A549 (cell line): ENCODE data around the gene EIF2S3B. TPM values are rescaled to one million over a fixed set of nuclear protein-coding genes. Genes with fewer than 3 reads are reported as not detected.
A peak's percentile ranks its signal among the peaks of the same experiment; 100 is the strongest.

Experiments used
- ATAC-seq, 2 experiments: fragments of 200-7000 bp in 1 of 2; fragments of >200 bp in 1 of 2; cut with Nextera tagmentation in 1 of 2; cut with Tn5 transposase in 1 of 2; 3 replicates each; pipeline versions ENCODE4 v1.8.0 to v1.9.1; 2018 to 2020; ENCODE audit warnings: mild to moderate bottlenecking in 1 of 2, moderate library complexity in 1 of 2
- CTCF ChIA-PET: fragments of 300-600 bp; sonication (Branson Sonifier 250); formaldehyde crosslinking; extraction: SDS; loops from one replicate; lab custom pipeline; 2021; ENCODE audit warnings: antibody characterized with exemption, inconsistent platforms; lab: Yijun Ruan, JAX
- POLR2A ChIA-PET: fragments of 350-600 bp; formaldehyde crosslinking; extraction: SDS; loops from one replicate; lab custom pipeline; 2021; ENCODE audit warnings: antibody characterized with exemption, inconsistent platforms; lab: Yijun Ruan, JAX
- DNase-seq, 2 experiments: peaks; one replicate each; pipeline versions ENCODE4 v3.0.0 to v3.0.0-alpha.2; 2011 to 2016; ENCODE audit warnings: low read depth in 1 of 2, low spot score in 1 of 2
- FAIRE-seq: peaks from 2 replicates; lab custom pipeline; 2011; peaks lifted over from hg19 to GRCh38; lab: Jason Lieb, UNC
- H3K27ac ChIP-seq, 2 experiments: fragments of >200 bp; sonication (Bioruptor Twin); formaldehyde crosslinking; 3 replicates each; pipeline ENCODE4 v1.5.1; 2016 to 2017
- H3K4me1 ChIP-seq: fragments of >200 bp; sonication (Bioruptor Twin); formaldehyde crosslinking; 3 replicates; pipeline ENCODE4 v1.6.1; 2016
- H3K4me2 ChIP-seq: fragments of >200 bp; sonication (Bioruptor Twin); formaldehyde crosslinking; 3 replicates; pipeline ENCODE4 v1.6.1; 2016
- H3K4me3 ChIP-seq: fragments of >200 bp; sonication (Bioruptor Twin); formaldehyde crosslinking; 3 replicates; pipeline ENCODE4 v1.5.1; 2016
- H3K9me3 ChIP-seq: fragments of >200 bp; sonication (Bioruptor Twin); formaldehyde crosslinking; 3 replicates; pipeline ENCODE4 v1.6.1; 2016
- CBX2 ChIP-seq: fragments of 200-600 bp; sonication (generic); IDR thresholded peaks from 2 replicates; pipeline ENCODE4 v1.6.1; 2016; ENCODE audit warnings: low read depth, mild to moderate bottlenecking, borderline replicate concordance
- CHD2 ChIP-seq: fragments of 150-350 bp; IDR thresholded peaks from 2 replicates; pipeline ENCODE4 v1.6.1; 2014; ENCODE audit warnings: low read length; ENCODE audit not compliant: partially characterized antibody
- CHD4 ChIP-seq: fragments of 200-600 bp; sonication (generic); IDR thresholded peaks from 2 replicates; pipeline ENCODE4 v1.6.1; 2016; ENCODE audit warnings: antibody characterized with exemption, mild to moderate bottlenecking, borderline replicate concordance
- EHF ChIP-seq: fragments of 250-450 bp; sonication (Bioruptor Pico); IDR thresholded peaks from 2 replicates; pipeline ENCODE4 v1.5.0; 2020; ENCODE audit warnings: mild to moderate bottlenecking
- FOSL2 ChIP-seq, 2 experiments: fragments of 450-650 bp in 1 of 2; fragments of >200 bp in 1 of 2; sonication (Bioruptor Twin) in 1 of 2; formaldehyde crosslinking; IDR thresholded peaks; 2 replicates each; pipeline versions ENCODE4 v1.5.0 to v1.6.1; 2016 to 2020; ENCODE audit warnings: mild to moderate bottlenecking in 1 of 2, moderate library complexity in 1 of 2
- FOXS1 ChIP-seq: fragments of 250-450 bp; sonication (Bioruptor Pico); IDR thresholded peaks from 2 replicates; pipeline ENCODE4 v1.5.0; 2020; ENCODE audit warnings: mild to moderate bottlenecking, moderate library complexity
- JUNB ChIP-seq: fragments of >200 bp; sonication (Bioruptor Twin); formaldehyde crosslinking; IDR thresholded peaks from 2 replicates; pipeline ENCODE4 v1.6.1; 2016
- KDM1A ChIP-seq: fragments of 200-600 bp; sonication (generic); IDR thresholded peaks from 2 replicates; pipeline ENCODE4 v1.6.1; 2016; ENCODE audit warnings: low read depth, mild to moderate bottlenecking
- MAZ ChIP-seq: fragments of 150-350 bp; IDR thresholded peaks from 2 replicates; pipeline ENCODE4 v1.6.1; 2014; ENCODE audit warnings: antibody characterized with exemption, low read depth, low read length, borderline replicate concordance
- NPAS2 ChIP-seq: fragments of 250-450 bp; sonication (Bioruptor Pico); IDR thresholded peaks from 2 replicates; pipeline ENCODE4 v1.8.0; 2022; ENCODE audit warnings: mild to moderate bottlenecking, moderate library complexity, borderline replicate concordance
- PHF8 ChIP-seq: fragments of 200-600 bp; sonication (generic); IDR thresholded peaks from 2 replicates; pipeline ENCODE4 v1.6.1; 2016; ENCODE audit warnings: low read depth, mild to moderate bottlenecking, antibody characterized with exemption, moderate library complexity, borderline replicate concordance
- RARB ChIP-seq: fragments of 250-450 bp; sonication (Bioruptor Pico); IDR thresholded peaks from 2 replicates; pipeline ENCODE4 v1.8.0; 2021; ENCODE audit warnings: mild to moderate bottlenecking, moderate library complexity
- RFX5 ChIP-seq: fragments of 450-650 bp; IDR thresholded peaks from 2 replicates; pipeline ENCODE4 v1.7.1; 2014; ENCODE audit warnings: antibody characterized with exemption, mild to moderate bottlenecking, moderate library complexity
- RNF2 ChIP-seq: fragments of 200-600 bp; sonication (generic); IDR thresholded peaks from 2 replicates; pipeline ENCODE4 v1.6.1; 2016; ENCODE audit warnings: low read depth, mild to moderate bottlenecking, antibody characterized with exemption, moderate library complexity, borderline replicate concordance
- SREBF2 ChIP-seq: fragments of 450-650 bp; IDR thresholded peaks from 2 replicates; pipeline ENCODE4 v1.6.1; 2014; ENCODE audit warnings: mild to moderate bottlenecking, moderate library complexity
- TFCP2L1 ChIP-seq: fragments of 250-450 bp; sonication (Bioruptor Pico); IDR thresholded peaks from 2 replicates; pipeline ENCODE4 v1.5.0; 2021; ENCODE audit warnings: mild to moderate bottlenecking
- ZC3H11A ChIP-seq: fragments of 450-650 bp; IDR thresholded peaks from 2 replicates; pipeline ENCODE4 v1.6.1; 2014; ENCODE audit warnings: antibody characterized with exemption, mild to moderate bottlenecking
- ZNF302 ChIP-seq: fragments of 250-450 bp; sonication (Bioruptor Pico); IDR thresholded peaks from 2 replicates; pipeline ENCODE4 v1.9.0; 2021; ENCODE audit warnings: inconsistent platforms, mild to moderate bottlenecking, moderate library complexity
- ZSCAN20 ChIP-seq: fragments of 250-450 bp; sonication (Bioruptor Pico); IDR thresholded peaks from 2 replicates; pipeline ENCODE4 v1.8.0; 2022; ENCODE audit warnings: mild to moderate bottlenecking, moderate library complexity
- whole genome bisulfite sequencing: methylation state at CpG from one replicate; pipeline ENCODE4 v1.1.6; 2017; ENCODE audit errors: missing lambda C conversion rate; 5-methylcytosine and 5-hydroxymethylcytosine counted together
- polyA plus RNA-seq, 4 experiments: library from polyadenylated mRNA; depleted of rRNA in 3 of 4; stranded (reverse); fragments of >200 nt; fragmentation: RNase III in 1 of 4; extraction: RNeasy Plus Mini Kit Qiagen cat#74134 plus additional on column Dnase treatment in 1 of 4; gene quantifications; 2 replicates in 3 of 4; 3 replicates in 1 of 4; pipeline ENCODE4 v1.2.3, GENCODE V29; 2011 to 2017
- TF ChIP-seq, protein P1 (sequence below): fragments of 450-650 bp; IDR thresholded peaks from 2 replicates; pipeline ENCODE4 v1.6.1; 2014; ENCODE audit warnings: antibody characterized with exemption
- TF ChIP-seq, protein P2 (sequence below): fragments of >200 bp; sonication (Bioruptor Twin); formaldehyde crosslinking; IDR thresholded peaks from 2 replicates; pipeline ENCODE4 v1.6.1; 2016
- TF ChIP-seq, protein P3 (sequence below): fragments of 250-450 bp; sonication (Bioruptor Pico); IDR thresholded peaks from 2 replicates; pipeline ENCODE4 v1.5.0; 2020; ENCODE audit warnings: low read depth, mild to moderate bottlenecking, moderate library complexity
- TF ChIP-seq, protein P4 (sequence below): fragments of 150-350 bp; IDR thresholded peaks from 2 replicates; pipeline ENCODE4 v1.6.1; 2014; ENCODE audit warnings: low read depth, mild to moderate bottlenecking, low read length
- TF ChIP-seq, protein P5 (sequence below): IDR thresholded peaks from 2 replicates; pipeline ENCODE4 v1.6.1; 2012; ENCODE audit warnings: low read depth, borderline replicate concordance
- TF ChIP-seq, protein P6 (sequence below): fragments of >200 bp; sonication (Bioruptor Twin); formaldehyde crosslinking; IDR thresholded peaks from 3 replicates; pipeline ENCODE4 v1.6.1; 2016

EIF2S3B gene
- polyA plus RNA-seq, 2 of the 4 experiments (the other 2 are of a cell fraction): 0.93 to 1.1 TPM

DNA sequence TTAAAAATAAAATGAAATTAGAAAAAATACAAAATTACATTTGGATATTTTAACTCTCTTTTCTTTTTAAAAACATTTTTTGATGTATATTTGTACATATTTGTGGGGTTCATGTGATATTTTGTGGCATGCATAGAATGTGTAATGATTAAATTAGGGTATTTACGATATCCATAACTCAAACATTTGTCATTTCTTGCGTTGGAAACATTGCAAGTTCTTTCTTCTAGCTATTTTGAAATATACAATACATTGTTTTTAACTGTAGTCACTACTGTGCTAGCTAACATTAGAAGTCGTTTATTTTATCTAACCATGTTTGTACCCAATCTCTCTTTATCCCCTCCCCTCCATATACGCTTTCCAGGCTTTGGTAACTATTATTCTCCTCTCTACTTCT is 13.9 kb upstream of the EIF2S3B start:
- Histone ChIP-seq H3K4me3 (no peak overlapping the region), H3K27ac (no peak overlapping the region), H3K4me1 (no peaks in the 10 kb centered on the region), H3K4me2 (no peak overlapping the region), H3K9me3 (no peaks in the 10 kb centered on the region)
- TF ChIP-seq CHD2: no peak
- TF ChIP-seq NPAS2 (CRISPR knock-in tag): no peak
- TF ChIP-seq, protein P1, sequence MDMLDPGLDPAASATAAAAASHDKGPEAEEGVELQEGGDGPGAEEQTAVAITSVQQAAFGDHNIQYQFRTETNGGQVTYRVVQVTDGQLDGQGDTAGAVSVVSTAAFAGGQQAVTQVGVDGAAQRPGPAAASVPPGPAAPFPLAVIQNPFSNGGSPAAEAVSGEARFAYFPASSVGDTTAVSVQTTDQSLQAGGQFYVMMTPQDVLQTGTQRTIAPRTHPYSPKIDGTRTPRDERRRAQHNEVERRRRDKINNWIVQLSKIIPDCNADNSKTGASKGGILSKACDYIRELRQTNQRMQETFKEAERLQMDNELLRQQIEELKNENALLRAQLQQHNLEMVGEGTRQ: no peak
- no peak for TF ChIP-seq RARB (CRISPR knock-in tag)
- TF ChIP-seq RFX5: no peak
- no peak for TF ChIP-seq ZNF302 (CRISPR knock-in tag)
- TF ChIP-seq, protein P2, sequence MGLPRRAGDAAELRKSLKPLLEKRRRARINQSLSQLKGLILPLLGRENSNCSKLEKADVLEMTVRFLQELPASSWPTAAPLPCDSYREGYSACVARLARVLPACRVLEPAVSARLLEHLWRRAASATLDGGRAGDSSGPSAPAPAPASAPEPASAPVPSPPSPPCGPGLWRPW: no peak
- TF ChIP-seq JUNB: no peak
- TF ChIP-seq RNF2: no peak
- TF ChIP-seq ZSCAN20 (CRISPR knock-in tag): no peak
- TF ChIP-seq, protein P3, sequence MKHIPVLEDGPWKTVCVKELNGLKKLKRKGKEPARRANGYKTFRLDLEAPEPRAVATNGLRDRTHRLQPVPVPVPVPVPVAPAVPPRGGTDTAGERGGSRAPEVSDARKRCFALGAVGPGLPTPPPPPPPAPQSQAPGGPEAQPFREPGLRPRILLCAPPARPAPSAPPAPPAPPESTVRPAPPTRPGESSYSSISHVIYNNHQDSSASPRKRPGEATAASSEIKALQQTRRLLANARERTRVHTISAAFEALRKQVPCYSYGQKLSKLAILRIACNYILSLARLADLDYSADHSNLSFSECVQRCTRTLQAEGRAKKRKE (CRISPR knock-in tag): no peak
- no peak for TF ChIP-seq MAZ
- TF ChIP-seq EHF: no peak
- TF ChIP-seq, protein P4, sequence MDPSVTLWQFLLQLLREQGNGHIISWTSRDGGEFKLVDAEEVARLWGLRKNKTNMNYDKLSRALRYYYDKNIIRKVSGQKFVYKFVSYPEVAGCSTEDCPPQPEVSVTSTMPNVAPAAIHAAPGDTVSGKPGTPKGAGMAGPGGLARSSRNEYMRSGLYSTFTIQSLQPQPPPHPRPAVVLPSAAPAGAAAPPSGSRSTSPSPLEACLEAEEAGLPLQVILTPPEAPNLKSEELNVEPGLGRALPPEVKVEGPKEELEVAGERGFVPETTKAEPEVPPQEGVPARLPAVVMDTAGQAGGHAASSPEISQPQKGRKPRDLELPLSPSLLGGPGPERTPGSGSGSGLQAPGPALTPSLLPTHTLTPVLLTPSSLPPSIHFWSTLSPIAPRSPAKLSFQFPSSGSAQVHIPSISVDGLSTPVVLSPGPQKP: no peak
- no peak for TF ChIP-seq TFCP2L1 (CRISPR knock-in tag)
- TF ChIP-seq, protein P5, sequence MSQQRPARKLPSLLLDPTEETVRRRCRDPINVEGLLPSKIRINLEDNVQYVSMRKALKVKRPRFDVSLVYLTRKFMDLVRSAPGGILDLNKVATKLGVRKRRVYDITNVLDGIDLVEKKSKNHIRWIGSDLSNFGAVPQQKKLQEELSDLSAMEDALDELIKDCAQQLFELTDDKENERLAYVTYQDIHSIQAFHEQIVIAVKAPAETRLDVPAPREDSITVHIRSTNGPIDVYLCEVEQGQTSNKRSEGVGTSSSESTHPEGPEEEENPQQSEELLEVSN: no peak
- no peak for TF ChIP-seq ZC3H11A
- ATAC-seq (no peak), DNase-seq (no peak), FAIRE-seq (no peak)
- ChIA-PET CTCF (no interaction called here), POLR2A (no interaction called here)
- 44% methylated on average over 4 of the region's 4 CpGs for WGBS

DNA sequence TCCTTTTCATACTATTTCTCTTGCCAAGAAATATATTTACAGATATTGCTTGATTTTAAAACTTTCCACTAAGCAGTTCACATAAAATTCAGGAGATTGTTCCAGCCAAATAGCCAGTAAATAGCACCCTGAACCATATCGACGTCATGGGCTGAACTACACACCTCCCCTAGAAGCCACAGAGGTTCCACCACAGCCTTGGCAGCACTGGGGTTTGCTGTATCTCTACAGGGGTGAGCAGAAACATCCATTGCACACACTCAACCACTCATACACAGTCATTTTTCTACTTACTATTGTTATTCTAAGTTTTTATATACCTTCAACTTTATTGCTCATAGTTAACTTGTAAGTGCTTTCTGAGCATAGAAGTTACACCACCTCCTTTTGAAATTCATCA is 8.1 kb upstream of the EIF2S3B start:
- CTCF ChIA-PET: interaction anchor here (1.0 kb wide), 1 partner anchor 131 kb away, joined by 3 read pairs; no protein-coding TSS in a partner anchor
- POLR2A ChIA-PET: no interaction called here
- no peak overlapping the region for H3K27ac ChIP-seq
- DNase-seq: no peak
- TF ChIP-seq SREBF2 (no peak), CHD4 (no peak), CBX2 (no peak), MAZ (no peak), KDM1A (no peak), PHF8 (no peak), ZC3H11A (no peak), FOSL2 (IDR thresholded peaks at IDR 0.05) (no peak), FOSL2 (CRISPR knock-in tag; IDR thresholded peaks at IDR 0.05) (no peak), EHF (no peak), ZSCAN20 (CRISPR knock-in tag) (no peak), FOXS1 (CRISPR knock-in tag) (no peak), ZNF302 (CRISPR knock-in tag) (no peak)
- TF ChIP-seq, protein P6, sequence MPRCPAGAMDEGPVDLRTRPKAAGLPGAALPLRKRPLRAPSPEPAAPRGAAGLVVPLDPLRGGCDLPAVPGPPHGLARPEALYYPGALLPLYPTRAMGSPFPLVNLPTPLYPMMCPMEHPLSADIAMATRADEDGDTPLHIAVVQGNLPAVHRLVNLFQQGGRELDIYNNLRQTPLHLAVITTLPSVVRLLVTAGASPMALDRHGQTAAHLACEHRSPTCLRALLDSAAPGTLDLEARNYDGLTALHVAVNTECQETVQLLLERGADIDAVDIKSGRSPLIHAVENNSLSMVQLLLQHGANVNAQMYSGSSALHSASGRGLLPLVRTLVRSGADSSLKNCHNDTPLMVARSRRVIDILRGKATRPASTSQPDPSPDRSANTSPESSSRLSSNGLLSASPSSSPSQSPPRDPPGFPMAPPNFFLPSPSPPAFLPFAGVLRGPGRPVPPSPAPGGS: no peak
- TF ChIP-seq, protein P3 (CRISPR knock-in tag): no peak
- TF ChIP-seq, protein P1: no peak
- 59% methylated on average over 2 of the region's 2 CpGs for WGBS
- 0 out of 3 replicates have a peak, but pooled peaks cover 3% of the 10 kb centered on the region for H3K9me3 ChIP-seq
- ATAC-seq: 0 out of 6 replicates have a peak, but pooled peaks of 1 of the 2 experiments have one; percentile 43
- no peak overlapping the region for H3K4me3 ChIP-seq
- H3K4me1 ChIP-seq: no peaks in the 10 kb centered on the region
- H3K4me2 ChIP-seq: no peak overlapping the region
- FAIRE-seq: no peak
